Upper lobe of left lung (tissue), 6 donors: Measurements from ENCODE around the gene ISCA2. TPM values are rescaled to one million over a fixed set of nuclear protein-coding genes. Genes with fewer than 3 reads are reported as not detected.

Experiments
- ATAC-seq, 2 donors: fragments of 200-7000 bp; cut with Tn5 transposase; one replicate each; pipeline ENCODE4 v1.9.1; 2022; ENCODE audit warnings: mild to moderate bottlenecking in 2 of 2, moderate library complexity in 2 of 2; ENCODE audit not compliant: low FRiP score in 2 of 2
- DNase-seq, 2 donors: peaks; one replicate each; pipeline ENCODE4 v3.0.0-alpha.2; 2019 to 2020
- H3K27ac ChIP-seq, 4 donors: fragments of 200-600 bp; sonication (generic); one replicate each; pipeline ENCODE4 v1.5.1; 2016 to 2019
- H3K27me3 ChIP-seq, 4 donors: fragments of 200-600 bp; sonication (generic); one replicate each; pipeline ENCODE4 v1.5.1; 2017 to 2019
- H3K36me3 ChIP-seq, 4 donors: fragments of 200-600 bp; sonication (generic); one replicate each; pipeline ENCODE4 v1.5.1; 2016 to 2019
- H3K4me1 ChIP-seq, 4 donors: fragments of 200-600 bp; sonication (generic); one replicate each; pipeline ENCODE4 v1.5.1; 2018 to 2019
- H3K4me3 ChIP-seq, 4 donors: fragments of 200-600 bp; sonication (generic); one replicate each; pipeline ENCODE4 v1.5.1; 2017 to 2019; ENCODE audit warnings: mild to moderate bottlenecking in 2 of 4, moderate library complexity in 1 of 4
- H3K9me3 ChIP-seq, 4 donors: fragments of 200-600 bp; sonication (generic); one replicate each; pipeline ENCODE4 v1.5.1; 2018 to 2019
- EP300 ChIP-seq, 4 donors: sonication (generic); formaldehyde crosslinking; IDR thresholded peaks; one replicate each; pipeline ENCODE4 v1.5.1; 2017; ENCODE audit warnings: antibody characterized with exemption in 4 of 4, control low read depth in 2 of 4
- POLR2A ChIP-seq, 4 donors: fragments of 450-650 bp; IDR thresholded peaks; one replicate each; pipeline ENCODE4 v1.5.1; 2016 to 2017; ENCODE audit warnings: antibody characterized with exemption in 4 of 4, mild to moderate bottlenecking in 2 of 4
- POLR2AphosphoS5 ChIP-seq, 2 donors: sonication (generic); formaldehyde crosslinking; IDR thresholded peaks; one replicate each; pipeline ENCODE4 v1.5.1; 2017; ENCODE audit warnings: antibody characterized with exemption in 2 of 2
- WGBS, 2 donors: methylation state at CpG; one replicate each; pipeline ENCODE4 v1.1.5; 2017 to 2018; 5-methylcytosine and 5-hydroxymethylcytosine counted together
- total RNA-seq, 6 donors: library from RNA; depleted of rRNA in 4 of 6; stranded (reverse); fragments of >200 nt in 4 of 6; gene quantifications; one replicate each; pipeline versions ENCODE4 v1.1.0 to v1.2.1, GENCODE V29; 2016 to 2021
- TF ChIP-seq, protein P1 (sequence below), 6 experiments: fragments of 450-650 bp in 4 of 6; fragments of 200-600 bp in 2 of 6; sonication (generic) in 2 of 6; IDR thresholded peaks; one replicate each; pipeline ENCODE4 v1.5.1; 2016 to 2019; ENCODE audit warnings: antibody characterized with exemption in 6 of 6
- donor health status: DM: no; HTN: no; CAD: no; lungs with moderate emphysema.
- donor health status: DM: no; HTN: yes; CAD: no; lungs with severe emphysema.

ISCA2 gene
- total RNA-seq, 6 donors from 2014 or later: 11.8 to 29.0 (median 22.6) TPM

DNA sequence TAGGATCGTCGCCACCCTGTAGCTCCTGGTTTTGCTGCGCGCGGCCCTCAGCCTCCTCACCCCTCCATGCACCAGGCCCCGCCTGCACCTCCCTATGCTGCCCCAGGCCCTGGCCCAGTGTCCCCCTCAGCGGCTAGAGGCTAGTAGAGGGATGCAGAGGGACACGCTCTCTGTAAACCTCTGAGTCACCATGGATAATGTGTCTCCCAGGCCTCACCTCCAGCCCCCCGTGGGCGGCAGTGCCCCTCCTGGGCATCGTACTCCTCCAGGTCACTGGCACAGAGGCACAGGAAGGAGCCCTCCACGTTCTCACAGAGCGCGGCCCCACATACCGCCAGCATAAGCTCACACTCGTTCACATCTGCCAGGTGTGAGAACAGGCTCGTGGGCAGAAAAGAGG is 12.3 kb downstream of the ISCA2 start:
- peaks cover 0 to 7% (median 3%) of the 10 kb centered on the region in 4 donors for H3K4me1 ChIP-seq
- H3K4me3 ChIP-seq: no peak overlapping the region
- H3K36me3 ChIP-seq: peaks cover 0 to 7% (median 0%) of the 10 kb centered on the region in 4 donors
- no peak for ATAC-seq
- WGBS, 2 donors: 86% methylated on average over 13 to 16 of the region's 17 CpGs
- no peaks in the 10 kb centered on the region for H3K27me3 ChIP-seq
- DNase-seq: peak in 1 of 2 donors; percentile 54
- H3K9me3 ChIP-seq: no peaks in the 10 kb centered on the region
- no peak overlapping the region for H3K27ac ChIP-seq
- TF ChIP-seq POLR2A (IDR thresholded peaks at IDR 0.05) (no peak), POLR2AphosphoS5 (IDR thresholded peaks at IDR 0.05) (no peak), EP300 (IDR thresholded peaks at IDR 0.05) (no peak)
- TF ChIP-seq, protein P1, sequence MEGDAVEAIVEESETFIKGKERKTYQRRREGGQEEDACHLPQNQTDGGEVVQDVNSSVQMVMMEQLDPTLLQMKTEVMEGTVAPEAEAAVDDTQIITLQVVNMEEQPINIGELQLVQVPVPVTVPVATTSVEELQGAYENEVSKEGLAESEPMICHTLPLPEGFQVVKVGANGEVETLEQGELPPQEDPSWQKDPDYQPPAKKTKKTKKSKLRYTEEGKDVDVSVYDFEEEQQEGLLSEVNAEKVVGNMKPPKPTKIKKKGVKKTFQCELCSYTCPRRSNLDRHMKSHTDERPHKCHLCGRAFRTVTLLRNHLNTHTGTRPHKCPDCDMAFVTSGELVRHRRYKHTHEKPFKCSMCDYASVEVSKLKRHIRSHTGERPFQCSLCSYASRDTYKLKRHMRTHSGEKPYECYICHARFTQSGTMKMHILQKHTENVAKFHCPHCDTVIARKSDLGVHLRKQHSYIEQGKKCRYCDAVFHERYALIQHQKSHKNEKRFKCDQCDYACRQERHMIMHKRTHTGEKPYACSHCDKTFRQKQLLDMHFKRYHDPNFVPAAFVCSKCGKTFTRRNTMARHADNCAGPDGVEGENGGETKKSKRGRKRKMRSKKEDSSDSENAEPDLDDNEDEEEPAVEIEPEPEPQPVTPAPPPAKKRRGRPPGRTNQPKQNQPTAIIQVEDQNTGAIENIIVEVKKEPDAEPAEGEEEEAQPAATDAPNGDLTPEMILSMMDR (IDR thresholded peaks at IDR 0.05): no peak

DNA sequence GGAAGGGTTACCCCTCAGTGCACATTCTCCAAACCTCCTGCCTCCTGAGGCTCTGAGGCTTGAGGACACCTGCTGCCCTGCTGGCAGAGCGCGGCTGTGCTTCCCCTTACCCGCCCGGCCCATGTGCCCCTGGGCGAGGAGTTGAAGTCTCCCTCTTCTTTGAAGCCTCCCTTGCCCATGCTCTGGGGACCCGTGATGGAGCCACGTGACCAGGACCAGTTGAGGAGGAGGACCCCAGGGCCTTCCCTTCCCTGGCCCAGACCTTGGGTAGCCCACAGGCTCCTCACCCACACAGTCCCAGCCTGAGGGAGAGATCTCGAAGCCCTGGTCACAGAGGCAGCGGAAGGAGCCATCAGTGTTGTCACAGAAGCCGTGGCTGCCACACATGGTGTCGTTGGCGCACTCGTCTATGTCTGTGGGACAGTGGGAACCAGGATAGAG is 12.9 kb downstream of the ISCA2 start:
- Histone ChIP-seq H3K4me1 (peaks cover 0 to 4% (median under 1%) of the 10 kb centered on the region in 4 donors), H3K9me3 (no peaks in the 10 kb centered on the region), H3K27me3 (no peaks in the 10 kb centered on the region), H3K36me3 (peaks cover 0 to 7% (median 0%) of the 10 kb centered on the region in 4 donors), H3K4me3 (no peak overlapping the region), H3K27ac (no peak overlapping the region)
- ATAC-seq (no peak), DNase-seq (peak in 1 of 2 donors; percentile 64)
- TF ChIP-seq POLR2A (IDR thresholded peaks at IDR 0.05) (no peak), POLR2AphosphoS5 (IDR thresholded peaks at IDR 0.05) (no peak), EP300 (IDR thresholded peaks at IDR 0.05) (no peak)
- TF ChIP-seq, protein P1 (IDR thresholded peaks at IDR 0.05): no peak
- WGBS, 2 donors: 79 to 80% methylated on average over 8 to 13 of the region's 13 CpGs

DNA sequence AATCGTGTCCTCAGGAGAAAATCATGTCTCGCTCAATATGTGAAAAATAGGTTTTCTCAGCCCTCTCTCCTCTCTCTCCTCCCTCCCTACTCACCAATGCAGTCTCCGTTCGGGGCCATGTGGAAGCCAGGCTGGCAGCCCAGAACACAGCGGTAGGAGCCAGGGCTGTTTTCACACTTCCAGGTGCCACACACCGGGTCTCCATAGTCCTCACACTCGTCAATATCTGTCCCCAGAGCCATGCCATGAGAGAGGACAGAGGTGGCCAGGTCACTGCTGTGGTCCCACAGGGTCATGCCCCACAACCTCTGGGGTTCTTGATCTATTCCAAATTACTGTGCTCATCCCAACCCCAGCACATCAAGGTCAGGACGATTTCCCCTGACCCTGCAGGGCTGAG is 13.5 kb downstream of the ISCA2 start:
- Histone ChIP-seq H3K9me3 (no peaks in the 10 kb centered on the region), H3K4me3 (no peak overlapping the region), H3K4me1 (no peaks in the 10 kb centered on the region), H3K36me3 (peaks cover 0 to 7% (median 0%) of the 10 kb centered on the region in 4 donors), H3K27ac (no peak overlapping the region), H3K27me3 (no peaks in the 10 kb centered on the region)
- WGBS, 2 donors: 73 to 86% methylated on average over 8 of the region's 8 CpGs
- ATAC-seq (no peak), DNase-seq (no peak)
- TF ChIP-seq, protein P1 (IDR thresholded peaks at IDR 0.05): no peak
- no peak for TF ChIP-seq POLR2AphosphoS5 (IDR thresholded peaks at IDR 0.05)
- TF ChIP-seq POLR2A (IDR thresholded peaks at IDR 0.05): no peak
- TF ChIP-seq EP300 (IDR thresholded peaks at IDR 0.05): no peak

GRCh38 chr14:74507840-74508239 is 14.3 kb downstream of the ISCA2 start:
- WGBS, 2 donors: 58 to 68% methylated on average over 3 to 5 of the region's 5 CpGs
- peaks cover 0 to 7% (median 0%) of the 10 kb centered on the region in 4 donors for H3K36me3 ChIP-seq
- H3K4me1 ChIP-seq: no peaks in the 10 kb centered on the region
- ATAC-seq (no peak), DNase-seq (no peak)
- peak overlapping the region in 1 of 4 donors; percentile 13 for H3K27ac ChIP-seq
- H3K9me3 ChIP-seq: no peaks in the 10 kb centered on the region
- no peak overlapping the region for H3K4me3 ChIP-seq
- TF ChIP-seq POLR2AphosphoS5 (IDR thresholded peaks at IDR 0.05): no peak
- TF ChIP-seq POLR2A (IDR thresholded peaks at IDR 0.05): no peak
- no peak for TF ChIP-seq EP300 (IDR thresholded peaks at IDR 0.05)
- TF ChIP-seq, protein P1 (IDR thresholded peaks at IDR 0.05): no peak
- no peaks in the 10 kb centered on the region for H3K27me3 ChIP-seq

DNA sequence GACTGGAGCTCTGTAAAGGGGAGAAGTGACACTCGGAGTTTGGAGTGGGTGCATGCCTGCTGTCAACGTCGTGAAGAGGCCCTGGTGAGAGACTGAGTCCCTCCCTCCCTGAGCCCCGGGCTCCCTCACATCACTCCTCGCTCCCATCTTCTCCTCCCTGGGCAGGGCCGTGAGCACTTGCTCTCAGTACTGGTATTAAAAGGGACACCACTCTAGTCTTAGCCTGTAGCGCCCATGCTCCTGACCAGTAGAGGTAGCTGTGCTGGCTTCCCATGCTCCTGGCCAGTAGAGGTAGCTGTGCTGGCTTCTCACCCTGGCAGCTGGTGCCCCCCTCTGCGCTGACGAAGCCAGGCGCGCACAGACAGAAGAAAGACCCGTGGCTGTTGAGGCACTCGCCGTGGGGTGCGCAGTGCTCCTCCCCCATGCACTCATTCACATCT is 14.7 kb downstream of the ISCA2 start:
- 50 to 67% methylated on average over 7 to 12 of the region's 15 CpGs for WGBS, 2 donors
- H3K27ac ChIP-seq: no peak overlapping the region

More for the DNA sequence above, 14.7 kb downstream of the ISCA2 start:
- DNase-seq (peak in 1 of 2 donors; percentile 59), ATAC-seq (no peak)
- Histone ChIP-seq H3K27me3 (no peaks in the 10 kb centered on the region), H3K4me3 (no peak overlapping the region), H3K4me1 (no peaks in the 10 kb centered on the region), H3K36me3 (peaks cover 0 to 7% (median 0%) of the 10 kb centered on the region in 4 donors), H3K9me3 (no peaks in the 10 kb centered on the region)
- TF ChIP-seq POLR2AphosphoS5 (IDR thresholded peaks at IDR 0.05) (no peak), EP300 (IDR thresholded peaks at IDR 0.05) (no peak), POLR2A (IDR thresholded peaks at IDR 0.05) (no peak)
- TF ChIP-seq, protein P1 (IDR thresholded peaks at IDR 0.05): no peak
